Measurements from ENCODE around the gene LCN2. TPM values are rescaled to one million over a fixed set of nuclear protein-coding genes. Genes with fewer than 3 reads are reported as not detected.

Gene LCN2
- total RNA-seq, 4 donors from 2014 or later, result 0.58 to 222 (median 1.4) TPM; not detected in 1

- no peak for ATAC-seq
- Histone ChIP-seq H3K27me3 (peaks cover 5% of the 10 kb centered on the region), H3K9me3 (peaks cover 0 to 6% (median 0%) of the 10 kb centered on the region in 3 donors), H3K36me3 (no peaks in the 10 kb centered on the region), H3K27ac (no peak overlapping the region), H3K4me1 (no peaks in the 10 kb centered on the region), H3K4me3 (no peak overlapping the region)
- WGBS, 2 donors (ENCODE audit: low coverage in 1 of 2), result 73 to 86% methylated on average over 2 to 14 of the region's 18 CpGs
- no peak for TF ChIP-seq POLR2AphosphoS5 (IDR thresholded peaks at IDR 0.05)
- TF ChIP-seq POLR2A (IDR thresholded peaks at IDR 0.05), result no peak
- no peak for TF ChIP-seq EP300 (IDR thresholded peaks at IDR 0.05)
- no peak for TF ChIP-seq CTCF (IDR thresholded peaks at IDR 0.05)
These were observed 12.1 kb upstream of the LCN2 start for GRCh38 chr9:128136816-128137793.

- H3K27me3 ChIP-seq, result peaks cover 4% of the 10 kb centered on the region
- WGBS, 2 donors (ENCODE audit: low coverage in 1 of 2), result no CpG with 5 or more reads among the region's 3 CpGs
- no peaks in the 10 kb centered on the region for H3K36me3 ChIP-seq
- peaks cover 0 to 6% (median 0%) of the 10 kb centered on the region in 3 donors for H3K9me3 ChIP-seq
- no peak for TF ChIP-seq POLR2AphosphoS5 (IDR thresholded peaks at IDR 0.05)
- TF ChIP-seq EP300 (IDR thresholded peaks at IDR 0.05), result no peak
- no peak overlapping the region for H3K27ac ChIP-seq
- no peak overlapping the region for H3K4me3 ChIP-seq
- H3K4me1 ChIP-seq, result no peaks in the 10 kb centered on the region
- no peak for ATAC-seq
These were observed 11.3 kb upstream of the LCN2 start for GRCh38 chr9:128138001-128138400.

GRCh38 chr9:128139621-128140020, 9.6 kb upstream of the LCN2 start:
- Histone ChIP-seq H3K4me3 (no peak overlapping the region), H3K9me3 (no peaks in the 10 kb centered on the region), H3K27ac (no peak overlapping the region), H3K36me3 (no peaks in the 10 kb centered on the region), H3K27me3 (no peaks in the 10 kb centered on the region), H3K4me1 (no peaks in the 10 kb centered on the region)
- WGBS, 2 donors (ENCODE audit: low coverage in 1 of 2), result 67 to 70% methylated on average over 1 of the region's 16 CpGs
- no peak for ATAC-seq
- TF ChIP-seq POLR2AphosphoS5 (IDR thresholded peaks at IDR 0.05) (no peak), CTCF (IDR thresholded peaks at IDR 0.05) (no peak), POLR2A (IDR thresholded peaks at IDR 0.05) (no peak), EP300 (IDR thresholded peaks at IDR 0.05) (no peak)

GRCh38 chr9:128141604-128142003, 7.6 kb upstream of the LCN2 start:
- no peak overlapping the region for H3K27ac ChIP-seq
- H3K4me1 ChIP-seq, result no peaks in the 10 kb centered on the region
- H3K27me3 ChIP-seq, result no peaks in the 10 kb centered on the region
- no peaks in the 10 kb centered on the region for H3K36me3 ChIP-seq
- peak; percentile 7 for ATAC-seq
- WGBS, 2 donors (ENCODE audit: low coverage in 1 of 2), result no CpG with 5 or more reads among the region's 3 CpGs
- no peak overlapping the region for H3K4me3 ChIP-seq
- no peaks in the 10 kb centered on the region for H3K9me3 ChIP-seq
- TF ChIP-seq EP300 (IDR thresholded peaks at IDR 0.05), result no peak
- TF ChIP-seq POLR2A (IDR thresholded peaks at IDR 0.05), result no peak
- no peak for TF ChIP-seq POLR2AphosphoS5 (IDR thresholded peaks at IDR 0.05)
- TF ChIP-seq CTCF (IDR thresholded peaks at IDR 0.05), result no peak

GRCh38 chr9:128142061-128142460, 7.2 kb upstream of the LCN2 start:
- Histone ChIP-seq H3K4me1 (no peaks in the 10 kb centered on the region), H3K4me3 (no peak overlapping the region), H3K27me3 (no peaks in the 10 kb centered on the region), H3K9me3 (no peaks in the 10 kb centered on the region), H3K27ac (no peak overlapping the region), H3K36me3 (no peaks in the 10 kb centered on the region)
- peak; percentile 16 for ATAC-seq
- TF ChIP-seq EP300 (IDR thresholded peaks at IDR 0.05) (no peak), POLR2A (IDR thresholded peaks at IDR 0.05) (no peak), CTCF (IDR thresholded peaks at IDR 0.05) (no peak), POLR2AphosphoS5 (IDR thresholded peaks at IDR 0.05) (no peak)
- 20% methylated on average over 1 of the region's 4 CpGs; no CpG with 5 or more reads in 1 of the 2 donors for WGBS, 2 donors (ENCODE audit: low coverage in 1 of 2)
